Tibial nerve (tissue), 3 donors: ENCODE results near the gene STOX1.

Source experiments
- CTCF ChIP-seq, 5 experiments: fragments of 200-600 bp in 3 of 5; fragments of 450-650 bp in 2 of 5; sonication (generic) in 3 of 5; IDR thresholded peaks; one replicate each; pipeline ENCODE4 v1.5.1; 2016 to 2019; ENCODE audit warnings: antibody characterized with exemption in 5 of 5, mild to moderate bottlenecking in 3 of 5, moderate library complexity in 2 of 5
- POLR2A ChIP-seq, 2 donors: fragments of 450-650 bp; IDR thresholded peaks; one replicate each; pipeline ENCODE4 v1.6.1; 2017; ENCODE audit warnings: antibody characterized with exemption in 2 of 2, mild to moderate bottlenecking in 2 of 2, moderate library complexity in 2 of 2

- TF ChIP-seq CTCF (IDR thresholded peaks at IDR 0.05) (no peak), POLR2A (IDR thresholded peaks at IDR 0.05) (no peak)
Measured at GRCh38 chr10:68871105-68871711, 43.9 kb downstream of the STOX1 start.
